GM12874 (cell line): ENCODE data around the gene RAP1GDS1.

Experiments
- CTCF ChIP-seq: IDR thresholded peaks from 2 replicates; pipeline ENCODE4 v1.5.1; 2011; ENCODE audit warnings: low read depth, mild to moderate bottlenecking, control low read depth, low read length, moderate library complexity; ENCODE audit not compliant: insufficient read depth

Gene RAP1GDS1

GRCh38 chr4:98245226-98245625, 16.0 kb upstream of the RAP1GDS1 start:
- no peak for TF ChIP-seq CTCF

GRCh38 chr4:98248934-98249333, 12.2 kb upstream of the RAP1GDS1 start:
- TF ChIP-seq CTCF = no peak

GRCh38 chr4:98249831-98250230, 11.4 kb upstream of the RAP1GDS1 start:
- TF ChIP-seq CTCF = no peak

GRCh38 chr4:98253499-98253898, 7.7 kb upstream of the RAP1GDS1 start:
- TF ChIP-seq CTCF = no peak

GRCh38 chr4:98260047-98260578, 1.1 kb upstream of the RAP1GDS1 start:
- TF ChIP-seq CTCF = no peak

GRCh38 chr4:98261405-98262291, 464 bp downstream of the RAP1GDS1 start:
- no peak for TF ChIP-seq CTCF

- TF ChIP-seq CTCF = no peak
Observed at GRCh38 chr4:98262431-98262830, 1.2 kb downstream of the RAP1GDS1 start.
